Mononuclear cell (primary cell): Measurements from ENCODE around the gene PLA2G4D. TPM values are rescaled to one million over a fixed set of nuclear protein-coding genes. Genes with fewer than 3 reads are reported as not detected.

Source experiments
- H3K27me3 ChIP-seq: 2 replicates; pipeline ENCODE4 v1.6.0; 2011; ENCODE audit warnings: low read length, control low read depth; ENCODE audit not compliant: insufficient read depth
- H3K4me1 ChIP-seq: 2 replicates; pipeline ENCODE4 v1.5.1; 2011; ENCODE audit warnings: mild to moderate bottlenecking, low read length, control low read depth; ENCODE audit not compliant: insufficient read depth
- H3K4me3 ChIP-seq: 2 replicates; pipeline ENCODE4 v1.5.1; 2011; ENCODE audit warnings: mild to moderate bottlenecking, low read length, moderate library complexity
- H3K9me3 ChIP-seq: 2 replicates; pipeline ENCODE4 v1.5.1; 2011; ENCODE audit warnings: low read depth, mild to moderate bottlenecking, control low read depth, low read length
- total RNA-seq: library from RNA; depleted of rRNA; stranded (reverse); fragments of >200 nt; gene quantifications from one replicate; pipeline ENCODE4 v1.2.3, GENCODE V29; 2012

Gene PLA2G4D
- total RNA-seq, 1 donor: not detected

GRCh38 chr15:42046597-42046996 is 47.8 kb downstream of the PLA2G4D start:
- Histone ChIP-seq H3K9me3 (no peaks in the 10 kb centered on the region), H3K4me1 (no peaks in the 10 kb centered on the region), H3K27me3 (no peaks in the 10 kb centered on the region), H3K4me3 (no peak overlapping the region)

GRCh38 chr15:42045211-42045615 is 49.1 kb downstream of the PLA2G4D start:
- H3K4me1 ChIP-seq: no peaks in the 10 kb centered on the region
- H3K4me3 ChIP-seq: no peak overlapping the region
- H3K9me3 ChIP-seq: no peaks in the 10 kb centered on the region
- H3K27me3 ChIP-seq: no peaks in the 10 kb centered on the region

GRCh38 chr15:42042602-42043400 is 51.6 kb downstream of the PLA2G4D start:
- no peaks in the 10 kb centered on the region for H3K4me1 ChIP-seq

GRCh38 chr15:42038401-42038800 is 56.0 kb downstream of the PLA2G4D start:
- no peaks in the 10 kb centered on the region for H3K27me3 ChIP-seq
- H3K4me3 ChIP-seq: no peak overlapping the region
- H3K9me3 ChIP-seq: no peaks in the 10 kb centered on the region
- peaks cover 16% of the 10 kb centered on the region for H3K4me1 ChIP-seq

More at GRCh38 chr15:42042602-42043400, 51.6 kb downstream of the PLA2G4D start:
- H3K27me3 ChIP-seq: no peaks in the 10 kb centered on the region
- no peaks in the 10 kb centered on the region for H3K9me3 ChIP-seq
- no peak overlapping the region for H3K4me3 ChIP-seq

- Histone ChIP-seq H3K27me3 (no peaks in the 10 kb centered on the region), H3K4me3 (no peak overlapping the region), H3K9me3 (no peaks in the 10 kb centered on the region), H3K4me1 (peaks cover 16% of the 10 kb centered on the region)
These were observed 56.7 kb downstream of the PLA2G4D start for GRCh38 chr15:42037656-42038055.

GRCh38 chr15:42036966-42037365 is 57.4 kb downstream of the PLA2G4D start:
- H3K27me3 ChIP-seq: no peaks in the 10 kb centered on the region
- peaks cover 16% of the 10 kb centered on the region for H3K4me1 ChIP-seq
- H3K9me3 ChIP-seq: no peaks in the 10 kb centered on the region
- H3K4me3 ChIP-seq: no peak overlapping the region

GRCh38 chr15:42036112-42036905 is 58.1 kb downstream of the PLA2G4D start:
- peaks cover 16% of the 10 kb centered on the region for H3K4me1 ChIP-seq
- H3K4me3 ChIP-seq: no peak overlapping the region
- H3K9me3 ChIP-seq: no peaks in the 10 kb centered on the region
- H3K27me3 ChIP-seq: no peaks in the 10 kb centered on the region

DNA sequence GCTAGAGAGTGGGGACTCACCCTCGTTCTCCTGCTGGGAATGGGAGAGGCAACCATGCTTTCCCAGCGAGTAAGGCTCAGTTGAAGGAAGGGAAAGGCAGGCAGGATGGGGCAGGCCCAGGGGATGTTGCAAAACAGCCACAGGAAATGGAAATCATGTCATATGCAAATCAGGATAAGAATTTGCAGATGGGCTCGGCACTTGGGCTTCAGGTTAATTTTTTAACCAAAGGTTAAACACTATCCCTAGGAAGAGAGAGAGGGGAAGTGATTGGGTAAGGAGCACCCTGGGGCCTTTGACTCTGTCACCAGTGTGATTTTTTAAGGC is 59.0 kb downstream of the PLA2G4D start:
- Histone ChIP-seq H3K27me3 (no peaks in the 10 kb centered on the region), H3K9me3 (no peaks in the 10 kb centered on the region), H3K4me3 (no peak overlapping the region), H3K4me1 (peaks cover 16% of the 10 kb centered on the region)

GRCh38 chr15:42034628-42035434 is 59.5 kb downstream of the PLA2G4D start:
- Histone ChIP-seq H3K27me3 (no peaks in the 10 kb centered on the region), H3K9me3 (no peaks in the 10 kb centered on the region), H3K4me1 (peaks cover 16% of the 10 kb centered on the region), H3K4me3 (no peak overlapping the region)

GRCh38 chr15:42033214-42033873 is 61.0 kb downstream of the PLA2G4D start:
- no peaks in the 10 kb centered on the region for H3K9me3 ChIP-seq
- no peaks in the 10 kb centered on the region for H3K27me3 ChIP-seq
- H3K4me3 ChIP-seq: no peak overlapping the region
- H3K4me1 ChIP-seq: peaks cover 16% of the 10 kb centered on the region

- Histone ChIP-seq H3K27me3 (no peaks in the 10 kb centered on the region), H3K4me3 (no peak overlapping the region), H3K4me1 (peaks cover 16% of the 10 kb centered on the region), H3K9me3 (no peaks in the 10 kb centered on the region)
These were observed 61.8 kb downstream of the PLA2G4D start for GRCh38 chr15:42032376-42033213.

DNA sequence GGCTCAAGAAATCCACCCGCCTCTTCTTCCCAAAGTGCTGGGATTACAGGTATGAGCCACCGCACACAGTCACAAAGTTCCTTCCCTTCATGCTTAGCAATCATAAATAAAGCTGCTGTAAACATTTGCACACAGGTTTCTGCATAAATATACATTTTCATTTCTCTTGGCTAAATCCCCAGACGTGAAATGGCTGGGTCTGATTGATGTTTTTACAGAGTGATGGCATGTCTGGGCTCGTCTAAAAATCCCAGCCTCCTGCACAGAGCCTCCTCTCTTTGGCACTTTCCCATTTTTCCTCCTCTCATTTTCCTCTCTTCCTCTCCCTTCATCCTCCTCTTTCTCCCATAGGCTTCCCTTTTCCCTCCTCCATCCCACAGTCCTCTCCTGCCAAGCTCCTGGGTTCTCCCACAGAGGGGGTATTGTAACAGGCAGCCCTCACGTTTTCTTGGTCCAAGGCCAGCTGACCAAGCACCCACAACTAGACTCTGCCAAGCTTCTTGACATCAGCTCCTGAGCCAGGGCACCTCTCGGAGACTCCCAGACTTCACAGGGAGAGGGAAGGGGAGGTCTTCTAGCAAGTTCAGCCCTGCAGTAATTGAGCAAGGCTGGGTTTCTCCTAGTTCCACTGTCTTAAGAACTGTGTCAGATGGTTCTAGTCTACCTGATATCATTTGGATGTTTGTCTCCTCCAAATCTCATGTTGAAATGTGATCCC is 63.0 kb downstream of the PLA2G4D start:
- H3K4me1 ChIP-seq: peaks cover 16% of the 10 kb centered on the region
- no peaks in the 10 kb centered on the region for H3K27me3 ChIP-seq
- no peak overlapping the region for H3K4me3 ChIP-seq
- H3K9me3 ChIP-seq: no peaks in the 10 kb centered on the region

DNA sequence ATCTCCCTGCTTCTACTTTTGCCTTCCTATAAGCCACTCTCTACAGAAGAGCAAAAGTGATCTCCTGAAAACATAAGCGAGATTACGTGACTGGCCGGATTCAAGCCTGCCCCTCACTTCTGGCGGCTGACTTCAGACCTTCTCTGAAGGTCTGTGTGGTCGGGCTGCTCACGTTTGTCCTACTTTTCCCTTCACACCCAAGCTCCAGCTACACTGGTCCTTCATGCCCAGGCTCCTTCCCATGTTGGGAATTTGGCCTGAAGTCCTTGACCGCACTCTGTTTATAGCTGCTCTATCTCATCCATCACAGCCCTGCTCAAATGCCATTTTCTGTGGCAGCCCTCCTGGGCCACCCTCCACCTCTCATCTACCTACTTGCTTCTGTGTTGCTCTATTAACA is 66.8 kb downstream of the PLA2G4D start:
- H3K4me1 ChIP-seq: no peaks in the 10 kb centered on the region
- H3K27me3 ChIP-seq: no peaks in the 10 kb centered on the region
- H3K9me3 ChIP-seq: no peaks in the 10 kb centered on the region
- H3K4me3 ChIP-seq: no peak overlapping the region
